COLO668 (cell line): ENCODE data around the gene CAPSL.
"Not testable (repeated sequence)": the region's sequence is repeated elsewhere in the genome, so short reads cannot be mapped to it uniquely, and the experiment has no call there.

ENCODE experiments used
- DNase-seq: peaks from one replicate; lab custom pipeline; 2025; ENCODE audit not compliant: unreplicated experiment; lab: John Stamatoyannopoulos, UW

CAPSL gene

DNA sequence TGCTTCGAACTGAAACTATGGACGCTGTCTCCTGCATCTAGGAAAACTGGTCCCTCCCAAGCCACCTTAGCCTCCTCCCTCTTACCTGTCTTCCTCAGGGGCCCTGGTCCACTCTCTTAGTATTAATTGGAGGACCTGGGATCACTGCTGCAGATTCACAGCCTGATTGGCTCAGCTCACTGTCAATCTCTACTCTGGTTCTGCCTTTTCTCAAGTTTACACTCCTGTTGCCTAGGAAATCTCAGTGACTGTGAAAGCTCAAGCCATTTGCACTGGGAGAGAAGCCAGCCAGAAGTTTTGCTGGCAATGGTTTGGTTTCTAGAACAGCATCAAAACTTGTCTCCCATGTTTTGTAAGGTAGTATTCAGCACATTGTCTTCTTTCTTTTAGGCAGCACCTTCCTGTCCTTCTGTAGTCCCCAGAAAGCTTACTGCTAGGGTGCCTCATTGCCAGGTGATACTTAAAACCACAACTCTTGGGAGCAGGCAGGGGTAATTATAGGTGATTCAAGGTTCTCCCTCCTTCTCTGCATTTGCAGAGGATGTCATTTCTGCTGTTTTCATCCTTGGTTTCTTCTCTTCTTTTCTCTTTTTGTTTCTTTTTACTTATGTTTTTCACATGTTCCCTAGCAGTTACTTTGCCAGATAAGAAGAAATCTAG is at the start of gene CAPSL:
Gene CAPSL (minus strand): TSS at position 55 of the 660 bp plus-strand sequence. CDS start 17,502 bp downstream, outside the sequence.
- no peak for DNase-seq

- no peak for DNase-seq
These were observed 49.4 kb upstream of the CAPSL start for GRCh38 chr5:35987776-35988175.

- no peak for DNase-seq
These were observed 41.3 kb upstream of the CAPSL start for GRCh38 chr5:35979715-35980114.

- DNase-seq = not testable (repeated sequence)
These were observed 38.4 kb upstream of the CAPSL start for GRCh38 chr5:35976859-35977258.

- DNase-seq = no peak
These were observed 36.1 kb upstream of the CAPSL start for GRCh38 chr5:35974570-35974969.

GRCh38 chr5:35971878-35972210 is 33.4 kb upstream of the CAPSL start:
- no peak for DNase-seq

- DNase-seq = no peak
These were observed 32.9 kb upstream of the CAPSL start for GRCh38 chr5:35971186-35971877.

DNA sequence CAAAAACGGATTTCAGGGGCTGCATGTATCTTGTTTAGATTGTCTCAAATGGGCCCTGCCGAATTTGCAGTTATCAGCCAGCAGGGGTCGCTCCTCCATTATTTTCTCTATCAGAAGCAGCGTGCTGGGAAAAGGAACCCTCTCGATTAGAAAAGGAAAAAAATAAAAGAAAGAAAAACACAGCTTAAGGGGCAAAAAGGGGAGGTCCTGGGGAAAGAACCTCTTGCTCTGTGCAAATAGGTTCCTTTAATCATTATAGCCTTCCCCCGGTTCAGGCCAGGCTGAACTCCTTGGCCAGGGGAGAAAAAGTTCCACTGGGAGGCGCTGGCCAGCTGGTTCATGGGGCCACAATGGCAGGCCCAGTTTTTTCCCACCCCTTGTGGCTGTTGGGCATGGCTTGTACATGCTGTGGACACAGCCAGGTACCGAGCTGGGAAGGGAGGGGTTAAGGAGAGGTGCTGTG is 25.0 kb upstream of the CAPSL start:
- peak; percentile 30 for DNase-seq

DNA sequence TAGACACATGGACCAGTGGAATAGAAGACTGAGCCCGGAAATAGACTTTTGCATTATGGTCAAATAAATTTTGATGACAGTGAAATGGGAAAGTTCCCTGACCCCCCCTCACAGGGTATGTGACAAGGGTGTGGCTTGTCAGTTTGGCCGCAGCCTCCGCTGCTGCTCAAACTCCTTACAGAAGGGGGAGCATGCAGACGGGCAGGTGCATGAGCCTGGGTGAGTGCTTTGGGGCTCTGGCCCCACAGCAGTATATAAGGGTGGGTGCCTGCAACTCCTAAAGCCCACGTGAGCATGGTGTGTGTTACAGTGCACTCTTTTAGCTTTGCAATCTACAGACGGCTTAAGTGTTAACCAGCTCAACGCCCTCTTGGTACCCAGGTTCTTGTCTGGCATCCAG is 21.9 kb upstream of the CAPSL start:
- DNase-seq = no peak

GRCh38 chr5:35956429-35956828 is 18.0 kb upstream of the CAPSL start:
- no peak for DNase-seq

DNA sequence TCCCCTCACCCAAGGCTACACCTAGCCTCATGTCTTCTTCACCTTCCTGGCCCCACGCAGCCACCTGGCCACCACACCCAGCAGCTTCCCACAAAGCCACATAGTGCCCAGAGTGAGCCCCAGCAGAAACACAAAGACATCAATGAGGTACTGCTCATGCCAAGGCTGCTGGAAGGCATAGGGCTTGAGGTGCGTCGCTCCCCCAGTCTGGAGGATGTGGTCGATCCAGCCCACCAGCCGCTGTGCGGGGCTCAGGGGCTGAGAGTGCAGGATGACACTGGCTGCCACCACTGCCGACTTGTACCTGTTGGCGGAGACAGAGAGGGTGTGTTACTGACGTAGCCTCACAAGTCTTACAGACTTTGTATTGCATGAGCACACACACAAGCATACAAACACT is 15.8 kb upstream of the CAPSL start:
- no peak for DNase-seq

- no peak for DNase-seq
These were observed 8.7 kb upstream of the CAPSL start for GRCh38 chr5:35947085-35947484.

GRCh38 chr5:35939639-35940038 is 1.2 kb upstream of the CAPSL start:
- DNase-seq = no peak

DNA sequence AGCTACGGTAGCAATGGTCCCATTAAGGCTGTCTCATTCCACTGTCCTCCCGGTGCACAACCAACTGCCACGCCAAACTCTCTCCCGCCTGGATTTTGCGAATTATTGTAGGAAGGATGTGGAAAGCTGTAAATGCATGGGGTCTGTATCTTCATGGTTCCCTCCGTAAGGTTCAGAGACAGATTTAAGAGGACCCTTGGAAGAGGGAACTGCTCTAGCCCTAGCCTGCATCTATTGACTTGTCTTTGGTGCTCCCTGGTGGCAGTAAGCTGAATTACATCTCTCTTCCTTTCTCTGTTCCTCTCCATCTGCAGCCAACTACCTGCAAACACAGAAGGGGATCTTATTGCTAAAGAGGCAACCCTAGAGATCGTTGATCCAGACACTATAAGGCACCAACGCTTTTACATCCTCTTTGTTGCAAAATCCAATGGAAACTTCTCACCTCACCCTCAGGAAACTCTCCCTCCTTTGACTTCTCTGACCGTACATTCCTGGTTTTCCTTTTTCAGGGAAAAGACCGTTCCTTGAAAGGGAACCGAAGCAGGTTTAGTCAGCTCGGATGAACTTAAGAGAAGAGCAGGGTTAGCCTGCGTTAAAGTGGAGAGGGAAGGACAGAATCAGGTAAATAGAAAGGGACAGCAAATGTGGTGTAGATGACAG is 11.9 kb downstream of the CAPSL start:
- DNase-seq = peak; percentile 48

GRCh38 chr5:35924950-35925722 is 13.3 kb downstream of the CAPSL start:
- DNase-seq = peak; percentile 52

- DNase-seq = no peak
These were observed 14.1 kb downstream of the CAPSL start for GRCh38 chr5:35924122-35924949.

DNA sequence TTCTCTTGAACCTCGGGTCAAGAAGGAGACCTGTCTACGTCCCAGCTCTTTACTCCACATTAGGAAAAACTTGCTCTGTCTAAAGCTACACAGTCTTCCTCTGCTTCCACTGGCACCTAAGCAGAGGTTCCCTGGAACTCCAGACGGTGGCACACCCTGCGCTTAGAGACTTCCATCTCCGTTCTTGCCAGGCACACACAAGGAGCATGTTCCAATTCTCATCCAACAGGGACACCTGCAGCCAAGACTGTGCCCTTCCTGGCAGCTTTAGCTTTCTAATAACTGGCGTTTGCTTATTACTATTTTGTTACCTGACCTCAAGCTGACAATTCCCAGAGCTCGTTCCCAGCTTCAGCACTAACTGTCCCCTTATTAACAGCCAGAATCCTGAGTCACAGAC is 16.0 kb downstream of the CAPSL start:
- no peak for DNase-seq

- no peak for DNase-seq
These were observed 16.5 kb downstream of the CAPSL start for GRCh38 chr5:35921930-35922329.

DNA sequence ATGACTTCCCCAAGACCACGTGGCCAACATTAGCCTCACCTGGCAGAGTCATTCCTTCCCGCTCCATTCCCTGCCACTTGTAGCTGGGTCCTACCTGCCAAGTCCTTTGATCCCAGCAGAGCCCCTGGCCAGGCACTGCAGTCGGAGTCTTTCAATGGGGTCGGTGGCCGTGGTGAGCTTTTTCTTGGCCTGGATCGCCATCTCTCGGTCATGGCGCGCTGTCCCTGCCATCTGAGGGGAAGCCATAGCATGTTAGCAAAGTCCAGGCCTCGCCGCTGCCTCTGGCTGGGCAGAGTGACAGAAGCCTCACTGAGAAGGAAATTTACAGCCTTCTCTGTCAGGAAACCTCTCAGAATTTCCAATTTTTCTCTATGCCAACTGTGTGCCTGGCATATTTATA is 17.5 kb downstream of the CAPSL start:
- DNase-seq = no peak

DNA sequence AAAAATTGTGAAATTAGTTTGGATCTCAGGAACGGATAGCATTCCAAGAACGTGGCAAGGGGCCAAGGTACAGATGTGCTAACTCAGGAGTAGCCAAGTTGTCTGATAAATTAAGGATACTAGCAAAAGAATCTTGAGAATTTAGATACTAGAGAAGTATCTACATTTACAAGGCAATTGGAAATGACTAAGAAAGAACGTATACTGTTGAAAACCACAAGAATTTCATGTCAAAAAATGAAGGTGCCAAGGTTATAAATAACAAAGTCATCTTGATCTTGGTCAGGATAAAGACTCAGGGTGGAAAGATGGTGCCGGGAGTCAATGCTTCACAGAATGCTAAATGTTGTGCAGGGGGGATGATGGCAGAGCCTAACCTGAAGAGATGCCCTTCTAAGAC is 19.2 kb downstream of the CAPSL start:
- no peak for DNase-seq

DNA sequence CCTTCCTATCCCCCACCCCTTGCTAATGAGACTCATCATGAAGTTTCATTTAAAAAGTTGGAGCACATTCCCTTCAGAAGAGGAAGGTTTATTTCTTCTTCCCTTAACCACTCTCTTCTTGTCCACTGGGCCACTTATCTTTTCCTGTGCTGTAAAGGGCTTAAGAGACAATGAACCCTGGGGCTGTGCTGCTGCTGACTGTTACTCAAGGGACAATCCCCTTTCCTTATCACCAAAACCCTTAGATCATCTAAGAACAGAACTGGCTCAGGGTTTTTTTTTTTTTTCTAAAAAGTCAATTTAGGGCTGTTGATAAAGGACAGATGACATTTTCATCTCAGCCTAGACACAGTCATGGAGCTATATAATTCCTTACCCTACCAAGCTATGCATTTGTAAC is 29.6 kb downstream of the CAPSL start:
- no peak for DNase-seq
